K562 (cell line): ENCODE results near the gene KCNK16. TPM values are rescaled to one million over a fixed set of nuclear protein-coding genes. Genes with fewer than 3 reads are reported as not detected.
A peak's percentile ranks its signal among the peaks of the same experiment; 100 is the strongest.

Experiments
- ARID2 ChIP-seq: fragments of 450-650 bp; IDR thresholded peaks from 2 replicates; pipeline ENCODE4 v1.6.1; 2017; ENCODE audit warnings: antibody characterized with exemption, mild to moderate bottlenecking
- CREBBP ChIP-seq: IDR thresholded peaks from one replicate; pipeline ENCODE4 v1.6.1; 2012; ENCODE audit warnings: low read depth, mild to moderate bottlenecking, control low read depth, inconsistent platforms, low read length
- EWSR1 ChIP-seq: fragments of 450-650 bp; IDR thresholded peaks from 2 replicates; pipeline ENCODE4 v1.6.1; 2018; ENCODE audit warnings: borderline replicate concordance, mild to moderate bottlenecking, low read depth, moderate library complexity; ENCODE audit not compliant: partially characterized antibody
- ILF3 ChIP-seq: fragments of 450-650 bp; IDR thresholded peaks from 2 replicates; pipeline ENCODE4 v1.6.1; 2018; ENCODE audit warnings: antibody characterized with exemption, mild to moderate bottlenecking, moderate library complexity, borderline replicate concordance
- KAT8 ChIP-seq: fragments of 450-650 bp; IDR thresholded peaks from 2 replicates; pipeline ENCODE4 v1.6.1; 2016; ENCODE audit warnings: low read depth, mild to moderate bottlenecking
- KLF10 ChIP-seq: fragments of 250-450 bp; sonication (Bioruptor Pico); IDR thresholded peaks from 2 replicates; pipeline ENCODE4 v1.6.1; 2021; ENCODE audit warnings: matching md5 sums
- MCM2 ChIP-seq: fragments of 450-650 bp; IDR thresholded peaks from 2 replicates; pipeline ENCODE4 v1.6.1; 2017; ENCODE audit warnings: low read depth, mild to moderate bottlenecking
- NFIC ChIP-seq: fragments of 450-650 bp; IDR thresholded peaks from 2 replicates; pipeline ENCODE4 v1.6.1; 2017; ENCODE audit warnings: mild to moderate bottlenecking, inconsistent platforms
- PRDM10 ChIP-seq: fragments of 450-650 bp; IDR thresholded peaks from 2 replicates; pipeline ENCODE4 v1.6.1; 2018; ENCODE audit not compliant: partially characterized antibody
- PURB ChIP-seq: sonication (generic); formaldehyde crosslinking; IDR thresholded peaks from 2 replicates; pipeline ENCODE4 v1.9.0; 2021; ENCODE audit warnings: low read depth, mild to moderate bottlenecking, missing genetic modification reagents
- RAD21 ChIP-seq, 2 experiments: fragments of 250-450 bp in 1 of 2; fragments of 450-650 bp in 1 of 2; sonication (Bioruptor Pico) in 1 of 2; formaldehyde crosslinking in 1 of 2; IDR thresholded peaks in 1 of 2; conservative IDR thresholded peaks in 1 of 2; 2 replicates each; pipeline versions ENCODE4 v1.4.0 to v1.8.0; 2020 to 2022; ENCODE audit warnings: mild to moderate bottlenecking in 2 of 2, moderate library complexity in 1 of 2
- RB1 ChIP-seq: fragments of 450-650 bp; IDR thresholded peaks from 2 replicates; pipeline ENCODE4 v1.6.1; 2017; ENCODE audit warnings: low read depth, mild to moderate bottlenecking
- RNF219 ChIP-seq: fragments of 250-450 bp; sonication (Bioruptor Pico); IDR thresholded peaks from 2 replicates; pipeline ENCODE4 v1.5.0; 2022; ENCODE audit warnings: mild to moderate bottlenecking
- SP1 ChIP-seq: sonication (generic); formaldehyde crosslinking; IDR thresholded peaks from 2 replicates; pipeline ENCODE4 v1.8.1; 2022; ENCODE audit warnings: mild to moderate bottlenecking, missing genetic modification reagents
- USF2 ChIP-seq: sonication (generic); formaldehyde crosslinking; IDR thresholded peaks from 2 replicates; pipeline ENCODE4 v1.5.0; 2020; ENCODE audit warnings: missing genetic modification reagents
- ZFPM2 ChIP-seq: fragments of 250-450 bp; sonication (Bioruptor Pico); IDR thresholded peaks from 2 replicates; pipeline ENCODE4 v1.5.1; 2022; ENCODE audit warnings: mild to moderate bottlenecking
- ZNF143 ChIP-seq: sonication (generic); formaldehyde crosslinking; IDR thresholded peaks from 2 replicates; pipeline ENCODE4 v1.9.0; 2022; ENCODE audit warnings: mild to moderate bottlenecking, missing genetic modification reagents
- ZSCAN29 ChIP-seq: fragments of 450-650 bp; IDR thresholded peaks from 2 replicates; pipeline ENCODE4 v1.6.1; 2017
- polyA plus RNA-seq, 8 experiments: library from polyadenylated mRNA; depleted of rRNA in 4 of 8; stranded (reverse) in 5 of 8; unstranded in 3 of 8; fragments of >200 nt; fragmentation: Nextera tagmentation in 2 of 8; fragmentation: Illumina TruSeq in 1 of 8; extraction: Ambion mirVana in 2 of 8; extraction: Trizol in 1 of 8; gene quantifications; 2 replicates each; pipeline versions ENCODE4 v1.2.1 to v1.2.3, GENCODE V29; 2011 to 2014; ENCODE audit warnings: inconsistent platforms in 1 of 8, missing spikeins in 1 of 8
- total RNA-seq, 7 experiments: library from RNA; depleted of rRNA in 6 of 7; stranded (reverse); fragments of >200 nt in 6 of 7; fragmentation: Illumina TruSeq in 2 of 7; extraction: Trizol in 2 of 7; gene quantifications; 2 replicates each; pipeline versions ENCODE4 v1.2.1 to v1.2.3, GENCODE V29; 2011 to 2021; ENCODE audit warnings: low replicate concordance in 1 of 7
- TF ChIP-seq, protein P1 (sequence below): fragments of 150-350 bp; conservative IDR thresholded peaks from 2 replicates; pipeline ENCODE4 v1.6.1; 2014; ENCODE audit warnings: low read length

KCNK16 gene
- total and polyA plus RNA-seq, 9 of the 15 experiments (the other 6 are each of a cell fraction or from before 2014, with no cell fraction given), result not detected

GRCh38 chr6:39309942-39310531, 12.5 kb downstream of the KCNK16 start (continued):
- no peak for TF ChIP-seq ILF3
- TF ChIP-seq ZNF143, result no peak
- TF ChIP-seq ARID2, result peak; percentile 82; the same call in 1 of the 2 replicates
- no peak for TF ChIP-seq ZFPM2
- no peak for TF ChIP-seq CREBBP
- no peak for TF ChIP-seq PURB (CRISPR knock-in tag)
- TF ChIP-seq USF2 (CRISPR knock-in tag), result no peak
- no peak for TF ChIP-seq KAT8
- TF ChIP-seq KLF10 (CRISPR knock-in tag), result no peak
- TF ChIP-seq MCM2, result no peak
- TF ChIP-seq RAD21 (CRISPR knock-in tag; conservative IDR thresholded peaks at IDR 0.05 in 1 of 2, IDR thresholded peaks at IDR 0.05 in 1 of 2), result peak; percentile 96 to 98
- TF ChIP-seq SP1, result no peak
- TF ChIP-seq RNF219 (CRISPR knock-in tag), result no peak
- no peak for TF ChIP-seq ZSCAN29
- no peak for TF ChIP-seq PRDM10
- TF ChIP-seq NFIC, result no peak
- TF ChIP-seq, protein P1, sequence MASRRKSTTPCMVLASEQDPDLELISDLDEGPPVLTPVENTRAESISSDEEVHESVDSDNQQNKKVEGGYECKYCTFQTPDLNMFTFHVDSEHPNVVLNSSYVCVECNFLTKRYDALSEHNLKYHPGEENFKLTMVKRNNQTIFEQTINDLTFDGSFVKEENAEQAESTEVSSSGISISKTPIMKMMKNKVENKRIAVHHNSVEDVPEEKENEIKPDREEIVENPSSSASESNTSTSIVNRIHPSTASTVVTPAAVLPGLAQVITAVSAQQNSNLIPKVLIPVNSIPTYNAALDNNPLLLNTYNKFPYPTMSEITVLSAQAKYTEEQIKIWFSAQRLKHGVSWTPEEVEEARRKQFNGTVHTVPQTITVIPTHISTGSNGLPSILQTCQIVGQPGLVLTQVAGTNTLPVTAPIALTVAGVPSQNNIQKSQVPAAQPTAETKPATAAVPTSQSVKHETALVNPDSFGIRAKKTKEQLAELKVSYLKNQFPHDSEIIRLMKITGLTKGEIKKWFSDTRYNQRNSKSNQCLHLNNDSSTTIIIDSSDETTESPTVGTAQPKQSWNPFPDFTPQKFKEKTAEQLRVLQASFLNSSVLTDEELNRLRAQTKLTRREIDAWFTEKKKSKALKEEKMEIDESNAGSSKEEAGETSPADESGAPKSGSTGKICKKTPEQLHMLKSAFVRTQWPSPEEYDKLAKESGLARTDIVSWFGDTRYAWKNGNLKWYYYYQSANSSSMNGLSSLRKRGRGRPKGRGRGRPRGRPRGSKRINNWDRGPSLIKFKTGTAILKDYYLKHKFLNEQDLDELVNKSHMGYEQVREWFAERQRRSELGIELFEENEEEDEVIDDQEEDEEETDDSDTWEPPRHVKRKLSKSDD, result no peak
- no peak for TF ChIP-seq EWSR1
- peak; percentile 86 for TF ChIP-seq RB1
